AG09319 (cell line): Measurements from ENCODE around the gene PIAS1.
"Not testable (repeated sequence)": the region's sequence is repeated elsewhere in the genome, so short reads cannot be mapped to it uniquely, and the experiment has no call there.

ENCODE experiments used
- DNase-seq: peaks from one replicate; pipeline ENCODE4 v3.0.0-alpha.2; 2010; ENCODE audit warnings: low read depth; ENCODE audit errors: extremely low read depth
- TF ChIP-seq, protein P1 (sequence below): IDR thresholded peaks from 2 replicates; pipeline ENCODE4 v1.5.1; 2011; ENCODE audit warnings: low read depth, mild to moderate bottlenecking, inconsistent platforms, low read length, moderate library complexity

PIAS1 gene

DNA sequence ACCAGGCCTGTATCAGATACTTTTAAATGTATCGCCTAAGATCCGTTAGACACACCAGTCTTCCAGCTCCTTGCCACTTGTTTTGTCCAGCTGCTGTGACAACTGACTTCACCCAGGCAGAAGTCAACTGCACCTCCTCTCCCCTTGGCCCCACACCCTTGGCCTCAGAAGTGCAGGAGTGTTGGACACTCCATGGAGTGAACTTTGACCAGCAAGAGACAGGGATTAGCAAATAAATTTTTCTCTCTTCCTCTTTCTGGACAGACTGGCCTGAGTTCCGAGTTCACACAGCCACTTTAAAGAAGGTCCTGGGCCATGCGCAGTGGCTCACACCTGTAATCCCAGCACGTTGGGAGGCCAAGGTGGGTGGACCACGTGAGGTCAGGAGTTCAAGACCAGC, 178.3 kb downstream of the PIAS1 start:
- no peak for DNase-seq

GRCh38 chr15:68232937-68233336, 178.8 kb downstream of the PIAS1 start:
- TF ChIP-seq, protein P1, sequence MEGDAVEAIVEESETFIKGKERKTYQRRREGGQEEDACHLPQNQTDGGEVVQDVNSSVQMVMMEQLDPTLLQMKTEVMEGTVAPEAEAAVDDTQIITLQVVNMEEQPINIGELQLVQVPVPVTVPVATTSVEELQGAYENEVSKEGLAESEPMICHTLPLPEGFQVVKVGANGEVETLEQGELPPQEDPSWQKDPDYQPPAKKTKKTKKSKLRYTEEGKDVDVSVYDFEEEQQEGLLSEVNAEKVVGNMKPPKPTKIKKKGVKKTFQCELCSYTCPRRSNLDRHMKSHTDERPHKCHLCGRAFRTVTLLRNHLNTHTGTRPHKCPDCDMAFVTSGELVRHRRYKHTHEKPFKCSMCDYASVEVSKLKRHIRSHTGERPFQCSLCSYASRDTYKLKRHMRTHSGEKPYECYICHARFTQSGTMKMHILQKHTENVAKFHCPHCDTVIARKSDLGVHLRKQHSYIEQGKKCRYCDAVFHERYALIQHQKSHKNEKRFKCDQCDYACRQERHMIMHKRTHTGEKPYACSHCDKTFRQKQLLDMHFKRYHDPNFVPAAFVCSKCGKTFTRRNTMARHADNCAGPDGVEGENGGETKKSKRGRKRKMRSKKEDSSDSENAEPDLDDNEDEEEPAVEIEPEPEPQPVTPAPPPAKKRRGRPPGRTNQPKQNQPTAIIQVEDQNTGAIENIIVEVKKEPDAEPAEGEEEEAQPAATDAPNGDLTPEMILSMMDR = no peak
- no peak for DNase-seq

More for the DNA sequence above, 178.3 kb downstream of the PIAS1 start:
- TF ChIP-seq, protein P1 = no peak

GRCh38 chr15:68234060-68234459, 179.9 kb downstream of the PIAS1 start:
- DNase-seq = no peak

DNA sequence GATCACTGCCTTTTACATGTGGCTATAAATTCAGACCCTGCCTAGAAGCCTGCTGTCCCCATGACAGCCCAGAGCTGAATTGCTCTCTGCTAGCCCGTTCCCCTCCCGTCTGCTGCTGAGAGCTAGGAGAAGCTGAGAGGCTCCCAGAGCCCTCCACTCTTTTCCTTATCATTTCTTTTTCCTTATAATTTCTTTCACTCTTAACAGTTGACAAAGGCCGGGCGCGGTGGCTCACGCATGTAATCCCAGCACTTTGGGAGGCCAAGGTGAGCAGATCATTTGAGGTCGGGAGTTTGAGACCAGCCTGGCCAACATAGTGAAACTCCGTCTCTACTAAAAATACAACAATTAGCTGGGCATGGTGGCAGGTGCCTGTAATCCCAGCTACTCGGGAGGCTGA, 180.4 kb downstream of the PIAS1 start:
- DNase-seq = not testable (repeated sequence)

More at GRCh38 chr15:68234060-68234459, 179.9 kb downstream of the PIAS1 start:
- TF ChIP-seq, protein P1 = no peak

GRCh38 chr15:68235022-68235421, 180.9 kb downstream of the PIAS1 start:
- no peak for DNase-seq
- TF ChIP-seq, protein P1 = no peak

DNA sequence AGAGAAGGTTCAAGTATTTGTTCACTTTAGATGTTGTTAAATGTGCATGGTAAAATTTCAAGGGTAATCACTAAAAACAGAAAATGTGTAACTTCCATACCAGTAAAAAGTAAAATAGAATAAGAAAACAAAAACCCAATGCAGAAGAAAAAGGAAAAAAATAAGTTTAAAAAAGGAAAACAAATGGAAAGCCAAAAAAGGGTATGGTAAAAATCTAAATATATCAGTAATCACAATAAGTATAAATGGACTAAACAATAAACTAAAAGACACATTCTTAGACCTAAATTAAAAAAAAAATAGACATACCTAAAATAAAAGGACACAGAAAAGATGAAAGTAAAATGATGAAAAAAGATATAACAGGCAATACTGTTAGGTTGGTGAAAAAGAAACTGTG, 184.9 kb downstream of the PIAS1 start:
- DNase-seq = no peak
- TF ChIP-seq, protein P1 = no peak

DNA sequence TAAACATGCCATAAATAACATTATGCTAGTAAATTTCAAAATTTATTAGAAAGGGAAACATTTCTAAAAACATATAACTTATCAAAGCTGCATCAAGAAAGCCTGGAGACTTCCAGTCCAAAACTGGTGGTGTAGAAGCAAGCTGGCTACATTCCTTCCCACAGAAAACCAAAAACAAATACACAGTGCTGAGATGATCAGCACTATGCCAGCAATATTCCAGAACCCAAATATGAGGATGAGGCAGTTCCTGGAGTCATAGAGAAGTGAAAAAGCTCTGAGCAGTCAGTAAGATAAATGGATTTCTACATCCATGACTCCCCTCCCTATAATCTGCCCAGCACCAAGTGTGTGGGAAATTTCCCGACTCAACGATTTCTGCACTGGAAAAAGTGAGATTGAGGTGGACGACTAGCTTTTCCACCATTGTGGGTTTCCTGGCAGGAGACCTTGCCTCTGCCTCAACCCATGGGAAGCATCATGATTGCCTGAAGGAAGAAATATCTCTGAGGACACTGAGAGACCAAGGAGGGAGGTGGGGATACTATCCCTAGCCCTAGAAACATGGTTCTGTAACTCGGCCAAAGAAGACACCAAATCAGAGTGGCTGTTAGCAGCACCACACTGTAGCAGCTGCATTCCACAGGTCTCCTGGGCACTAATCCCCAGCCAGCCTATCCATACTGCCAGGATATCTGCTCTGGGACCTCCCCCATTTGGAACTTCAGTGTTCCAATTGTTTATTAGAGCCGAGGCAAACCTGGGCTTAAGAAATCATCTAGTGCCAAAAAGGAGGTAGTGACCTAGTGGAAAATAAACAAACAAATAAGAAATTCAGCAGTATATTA, 187.2 kb downstream of the PIAS1 start:
- DNase-seq = no peak
- TF ChIP-seq, protein P1 = no peak
